ENCODE measurements around the gene CAMK2B. TPM values are rescaled to one million over a fixed set of nuclear protein-coding genes. Genes with fewer than 3 reads are reported as not detected.

Gene CAMK2B
- total RNA-seq, 4 donors from 2014 or later: 0.26 to 0.95 (median 0.69) TPM

DNA sequence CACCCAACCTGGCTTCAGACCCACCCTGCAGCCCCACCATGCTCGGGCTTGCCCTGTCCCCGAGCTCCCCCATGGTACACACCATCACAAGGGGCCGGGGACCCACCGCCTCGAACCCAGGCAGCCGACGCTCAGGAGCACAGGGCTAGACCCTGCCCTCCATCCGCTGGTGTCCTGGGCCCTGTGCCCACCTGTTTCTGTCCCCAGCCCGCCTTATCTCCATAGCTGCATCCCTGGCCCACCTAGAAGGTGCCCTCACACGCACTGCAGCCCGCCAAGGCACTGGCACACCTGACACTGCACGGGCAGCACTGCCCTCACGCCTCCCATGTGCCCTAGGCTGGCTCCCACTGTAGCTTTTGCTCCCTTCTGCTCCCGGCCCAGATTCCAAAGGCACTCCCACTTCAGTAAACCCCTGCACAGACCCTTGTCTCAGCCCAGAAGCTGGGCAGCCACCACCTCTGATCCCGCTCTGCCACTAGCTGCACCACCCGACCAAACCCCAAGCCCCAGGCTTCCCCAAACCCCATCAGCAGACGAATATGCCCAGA, 107.5 kb downstream of the CAMK2B start:
- H3K27me3 ChIP-seq: peaks cover 0 to 8% (median 0%) of the 10 kb centered on the region in 4 donors
- peaks cover 0 to 21% (median 3%) of the 10 kb centered on the region in 3 donors for H3K4me1 ChIP-seq
- DNase-seq: no peak
- TF ChIP-seq POLR2A (IDR thresholded peaks at IDR 0.05): no peak
- TF ChIP-seq, protein P1, sequence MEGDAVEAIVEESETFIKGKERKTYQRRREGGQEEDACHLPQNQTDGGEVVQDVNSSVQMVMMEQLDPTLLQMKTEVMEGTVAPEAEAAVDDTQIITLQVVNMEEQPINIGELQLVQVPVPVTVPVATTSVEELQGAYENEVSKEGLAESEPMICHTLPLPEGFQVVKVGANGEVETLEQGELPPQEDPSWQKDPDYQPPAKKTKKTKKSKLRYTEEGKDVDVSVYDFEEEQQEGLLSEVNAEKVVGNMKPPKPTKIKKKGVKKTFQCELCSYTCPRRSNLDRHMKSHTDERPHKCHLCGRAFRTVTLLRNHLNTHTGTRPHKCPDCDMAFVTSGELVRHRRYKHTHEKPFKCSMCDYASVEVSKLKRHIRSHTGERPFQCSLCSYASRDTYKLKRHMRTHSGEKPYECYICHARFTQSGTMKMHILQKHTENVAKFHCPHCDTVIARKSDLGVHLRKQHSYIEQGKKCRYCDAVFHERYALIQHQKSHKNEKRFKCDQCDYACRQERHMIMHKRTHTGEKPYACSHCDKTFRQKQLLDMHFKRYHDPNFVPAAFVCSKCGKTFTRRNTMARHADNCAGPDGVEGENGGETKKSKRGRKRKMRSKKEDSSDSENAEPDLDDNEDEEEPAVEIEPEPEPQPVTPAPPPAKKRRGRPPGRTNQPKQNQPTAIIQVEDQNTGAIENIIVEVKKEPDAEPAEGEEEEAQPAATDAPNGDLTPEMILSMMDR (IDR thresholded peaks at IDR 0.05): no peak
- intact Hi-C loops (cut with DNase I): no loop called here
- no peaks in the 10 kb centered on the region for H3K9me3 ChIP-seq
- peaks cover 0 to 11% (median 0%) of the 10 kb centered on the region in 3 donors for H3K36me3 ChIP-seq
- no peak overlapping the region for H3K4me3 ChIP-seq
- WGBS, 2 donors: 79 to 95% methylated on average over 5 to 9 of the region's 17 CpGs
- no peak overlapping the region for H3K27ac ChIP-seq

DNA sequence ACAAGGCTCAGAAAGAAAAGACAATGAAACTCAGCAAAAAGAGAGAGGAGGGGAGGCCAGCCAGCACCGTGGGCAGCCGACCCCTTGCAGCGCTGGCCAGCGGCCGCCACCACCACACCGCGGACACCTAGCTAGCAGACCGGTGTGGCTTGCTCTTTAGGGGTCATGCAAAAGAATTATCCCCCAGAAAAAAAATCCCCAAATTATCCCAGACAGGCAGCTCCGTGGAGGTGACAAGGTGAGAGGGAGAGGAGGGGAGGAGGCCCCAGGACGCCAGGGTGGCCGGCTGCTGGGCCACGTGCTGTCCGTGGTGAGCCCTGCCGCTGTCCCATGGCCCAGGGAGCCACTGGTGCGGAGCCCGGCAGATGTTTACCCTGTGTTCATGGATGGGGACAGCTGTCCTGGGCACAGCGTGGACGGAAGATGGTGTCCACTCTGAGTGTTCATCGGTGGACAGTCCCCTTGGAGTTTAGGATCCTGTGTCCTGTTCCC, 108.1 kb downstream of the CAMK2B start:
- Histone ChIP-seq H3K9me3 (no peaks in the 10 kb centered on the region), H3K27ac (no peak overlapping the region), H3K36me3 (peaks cover 0 to 18% (median 4%) of the 10 kb centered on the region in 3 donors), H3K27me3 (peaks cover 0 to 3% (median 0%) of the 10 kb centered on the region in 4 donors), H3K4me1 (peaks cover 0 to 20% (median 3%) of the 10 kb centered on the region in 3 donors), H3K4me3 (no peak overlapping the region)
- intact Hi-C loops (cut with DNase I): no loop called here
- TF ChIP-seq POLR2A (IDR thresholded peaks at IDR 0.05): no peak
- TF ChIP-seq, protein P1 (IDR thresholded peaks at IDR 0.05): no peak
- WGBS, 2 donors: 61 to 75% methylated on average over 11 to 18 of the region's 19 CpGs
- DNase-seq: no peak

DNA sequence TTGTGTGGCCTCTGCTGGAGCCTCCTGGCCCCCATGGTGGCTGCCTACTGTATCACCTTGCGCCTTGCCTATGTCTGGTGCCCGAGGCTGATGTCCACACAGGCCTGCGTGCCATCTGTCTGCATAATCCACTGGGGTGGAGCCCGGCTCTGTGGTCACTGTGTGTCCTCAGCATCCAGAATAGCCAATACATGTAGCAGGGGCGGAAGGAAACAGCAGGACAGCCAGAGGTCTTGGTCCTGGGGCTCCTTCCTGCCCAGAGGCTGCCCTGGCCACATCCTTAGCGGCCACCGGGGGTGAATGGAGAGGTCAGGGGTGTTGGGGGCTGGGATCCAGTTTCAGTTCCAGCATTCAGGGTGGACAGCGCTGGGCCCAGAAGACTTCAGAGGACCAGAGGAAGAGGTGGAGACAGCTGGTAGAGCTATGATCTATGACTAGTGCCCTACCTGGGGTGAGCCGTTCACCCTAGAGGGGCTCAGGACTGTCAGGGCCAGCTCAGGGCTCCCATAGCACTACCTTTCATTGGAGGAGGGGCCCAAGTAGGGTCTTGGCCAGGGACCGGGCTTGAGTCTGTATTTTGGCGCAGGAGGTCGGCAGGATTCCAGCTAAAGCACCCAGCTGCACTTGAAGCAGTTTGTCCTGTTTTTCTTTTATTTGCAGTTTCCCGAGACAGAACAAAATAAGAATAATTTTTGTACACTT, 108.7 kb downstream of the CAMK2B start:
- Histone ChIP-seq H3K4me1 (peaks cover 0 to 20% (median 3%) of the 10 kb centered on the region in 3 donors), H3K4me3 (no peak overlapping the region), H3K36me3 (peaks cover 0 to 24% (median 10%) of the 10 kb centered on the region in 3 donors), H3K27me3 (peaks cover 0 to 3% (median 0%) of the 10 kb centered on the region in 4 donors), H3K9me3 (no peaks in the 10 kb centered on the region), H3K27ac (no peak overlapping the region)
- 61 to 70% methylated on average over 5 to 9 of the region's 13 CpGs for WGBS, 2 donors
- TF ChIP-seq POLR2A (IDR thresholded peaks at IDR 0.05): no peak
- TF ChIP-seq, protein P1 (IDR thresholded peaks at IDR 0.05): no peak
- intact Hi-C loops (cut with DNase I): no loop called here
- DNase-seq: no peak

DNA sequence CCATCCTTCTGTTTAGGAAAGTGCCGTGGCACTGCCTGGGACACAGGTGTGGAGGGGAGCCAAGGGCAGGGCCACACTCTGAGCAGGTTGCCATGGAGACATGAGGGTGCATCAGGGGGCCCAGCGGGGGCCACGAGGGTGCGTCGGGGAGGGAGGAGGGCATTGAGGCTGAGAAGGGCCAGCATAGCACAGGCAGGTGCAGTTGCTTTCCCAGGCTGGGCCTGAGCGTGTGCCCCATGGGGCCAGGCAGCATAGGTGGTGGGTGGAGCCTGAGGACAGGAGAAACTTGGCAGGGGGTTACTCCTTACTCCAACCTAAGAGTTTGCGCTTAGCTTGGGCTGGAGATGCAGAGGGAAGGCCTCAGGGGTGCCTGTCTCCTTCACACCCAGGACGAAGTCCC, 109.4 kb downstream of the CAMK2B start:
- TF ChIP-seq, protein P1 (IDR thresholded peaks at IDR 0.05): no peak
- no peak for TF ChIP-seq POLR2A (IDR thresholded peaks at IDR 0.05)
- Histone ChIP-seq H3K36me3 (peaks cover 0 to 30% (median 14%) of the 10 kb centered on the region in 3 donors), H3K9me3 (no peaks in the 10 kb centered on the region), H3K4me1 (peaks cover 0 to 20% (median 3%) of the 10 kb centered on the region in 3 donors), H3K27ac (no peak overlapping the region), H3K4me3 (no peak overlapping the region), H3K27me3 (peaks cover 0 to 3% (median 0%) of the 10 kb centered on the region in 4 donors)
- intact Hi-C loops (cut with DNase I): no loop called here
- 42 to 79% methylated on average over 6 of the region's 8 CpGs for WGBS, 2 donors
- no peak for DNase-seq

DNA sequence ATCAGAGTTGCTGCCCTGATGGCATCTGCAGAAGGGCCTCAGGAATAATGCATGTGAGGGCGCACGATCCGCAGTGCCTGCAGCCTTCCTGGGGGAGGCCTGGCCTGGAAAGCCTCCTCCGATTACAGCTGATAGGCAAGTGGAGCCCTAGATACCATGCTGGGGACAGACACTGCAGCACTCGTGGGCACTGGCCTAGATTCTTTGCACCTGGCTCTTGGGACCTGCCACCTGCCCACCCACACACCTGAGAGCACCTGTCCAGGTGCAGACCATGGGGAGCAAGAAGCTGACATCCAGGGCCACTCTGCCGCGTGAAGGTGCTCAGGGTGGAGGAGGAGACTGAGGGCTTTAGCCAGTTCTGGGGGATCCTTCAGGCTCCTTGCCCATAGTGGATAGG, 109.9 kb downstream of the CAMK2B start:
- H3K4me1 ChIP-seq: peaks cover 0 to 20% (median 3%) of the 10 kb centered on the region in 3 donors
- no peaks in the 10 kb centered on the region for H3K9me3 ChIP-seq
- intact Hi-C loops (cut with DNase I): no loop called here
- 88 to 89% methylated on average over 5 to 7 of the region's 7 CpGs for WGBS, 2 donors
- DNase-seq: no peak
- no peak overlapping the region for H3K27ac ChIP-seq
- peaks cover 0 to 35% (median 19%) of the 10 kb centered on the region in 3 donors for H3K36me3 ChIP-seq
- H3K4me3 ChIP-seq: no peak overlapping the region
- TF ChIP-seq, protein P1 (IDR thresholded peaks at IDR 0.05): no peak
- TF ChIP-seq POLR2A (IDR thresholded peaks at IDR 0.05): no peak
- peaks cover 0 to 3% (median 0%) of the 10 kb centered on the region in 4 donors for H3K27me3 ChIP-seq

Measured in esophagus squamous epithelium (tissue), 5 donors.